H9 (cell line): ENCODE results near the gene KIAA1958. TPM values are rescaled to one million over a fixed set of nuclear protein-coding genes. Genes with fewer than 3 reads are reported as not detected.

Source experiments
- DNase-seq: peaks from one replicate; pipeline ENCODE4 v3.0.0-alpha.2; 2017
- H2AFZ ChIP-seq: one replicate; pipeline ENCODE4 v1.6.1; 2013; ENCODE audit warnings: mild to moderate bottlenecking, low read length, control low read depth, moderate library complexity
- H2AK5ac ChIP-seq: 2 replicates; pipeline ENCODE4 v1.6.1; 2013; ENCODE audit warnings: low read length, control low read depth, mixed read lengths; ENCODE audit not compliant: insufficient read length
- H2BK120ac ChIP-seq: one replicate; pipeline ENCODE4 v1.6.1; 2013; ENCODE audit warnings: low read depth, mild to moderate bottlenecking, low read length, control low read depth, inconsistent platforms; ENCODE audit not compliant: poor library complexity, severe bottlenecking
- H2BK12ac ChIP-seq: 2 replicates; pipeline ENCODE4 v1.6.1; 2013; ENCODE audit warnings: low read length, control low read depth, mixed read lengths, low read depth; ENCODE audit not compliant: insufficient read length
- H2BK15ac ChIP-seq: 2 replicates; pipeline ENCODE4 v1.6.1; 2013; ENCODE audit warnings: low read depth, low read length, control low read depth
- H2BK20ac ChIP-seq: one replicate; pipeline ENCODE4 v1.6.1; 2013; ENCODE audit warnings: low read depth, mild to moderate bottlenecking, low read length, control low read depth, inconsistent platforms; ENCODE audit not compliant: poor library complexity, severe bottlenecking
- H2BK5ac ChIP-seq: 2 replicates; pipeline ENCODE4 v1.6.1; 2013; ENCODE audit warnings: low read length, control low read depth, mixed read lengths; ENCODE audit not compliant: insufficient read length
- H3K14ac ChIP-seq: 2 replicates; pipeline ENCODE4 v1.6.1; 2013; ENCODE audit warnings: low read length, control low read depth; ENCODE audit not compliant: insufficient read depth
- H3K18ac ChIP-seq: 2 replicates; pipeline ENCODE4 v1.6.1; 2013; ENCODE audit warnings: low read depth, mild to moderate bottlenecking, mixed read lengths, low read length, control low read depth; ENCODE audit not compliant: insufficient read length
- H3K23ac ChIP-seq: 2 replicates; pipeline ENCODE4 v1.6.1; 2013; ENCODE audit warnings: low read length, control low read depth, mixed read lengths, low read depth; ENCODE audit not compliant: insufficient read length
- H3K23me2 ChIP-seq: 2 replicates; pipeline ENCODE4 v1.6.1; 2013; ENCODE audit warnings: low read depth, mild to moderate bottlenecking, mixed read lengths, low read length, control low read depth; ENCODE audit not compliant: insufficient read length, poor library complexity, severe bottlenecking
- H3K27ac ChIP-seq: 2 replicates; pipeline ENCODE4 v1.5.1; 2013; ENCODE audit warnings: low read length, control low read depth, mixed read lengths, low read depth; ENCODE audit not compliant: insufficient read length
- H3K27me3 ChIP-seq: 2 replicates; pipeline ENCODE4 v1.6.1; 2013; ENCODE audit warnings: low read length, control low read depth, inconsistent platforms; ENCODE audit not compliant: insufficient read depth
- H3K4ac ChIP-seq: 2 replicates; pipeline ENCODE4 v1.6.1; 2013; ENCODE audit warnings: low read depth, mild to moderate bottlenecking, control low read depth, inconsistent platforms, low read length, moderate library complexity
- H3K4me1 ChIP-seq: 2 replicates; pipeline ENCODE4 v1.6.1; 2013; ENCODE audit warnings: low read length, control low read depth, inconsistent platforms; ENCODE audit not compliant: insufficient read depth
- H3K4me2 ChIP-seq: 2 replicates; pipeline ENCODE4 v1.6.1; 2013; ENCODE audit warnings: low read length, control low read depth, mixed read lengths; ENCODE audit not compliant: insufficient read length, insufficient read depth
- H3K56ac ChIP-seq: 2 replicates; pipeline ENCODE4 v1.6.1; 2013; ENCODE audit warnings: low read depth, mild to moderate bottlenecking, mixed read lengths, low read length, control low read depth; ENCODE audit not compliant: insufficient read length
- H3K79me1 ChIP-seq: 2 replicates; pipeline ENCODE4 v1.6.1; 2013; ENCODE audit warnings: low read depth, mild to moderate bottlenecking, moderate library complexity, low read length, control low read depth, inconsistent platforms; ENCODE audit not compliant: insufficient read depth, poor library complexity, severe bottlenecking
- H3K79me2 ChIP-seq: 2 replicates; pipeline ENCODE4 v1.6.1; 2013; ENCODE audit warnings: low read length, control low read depth, inconsistent platforms; ENCODE audit not compliant: insufficient read depth
- H3K9ac ChIP-seq: 2 replicates; pipeline ENCODE4 v1.6.1; 2013; ENCODE audit warnings: low read length, control low read depth, mixed read lengths; ENCODE audit not compliant: insufficient read length; ENCODE audit errors: extremely low read depth
- H3K9me3 ChIP-seq: one replicate; pipeline ENCODE4 v1.6.1; 2013; ENCODE audit warnings: low read depth, low read length, inconsistent platforms; ENCODE audit not compliant: control insufficient read depth
- H3T11ph ChIP-seq: one replicate; pipeline ENCODE4 v1.6.1; 2013; ENCODE audit warnings: mild to moderate bottlenecking, low read length, control low read depth, inconsistent platforms
- H4K20me1 ChIP-seq: one replicate; pipeline ENCODE4 v1.6.1; 2013; ENCODE audit not compliant: control insufficient read depth, insufficient read length, insufficient read depth
- H4K5ac ChIP-seq: 2 replicates; pipeline ENCODE4 v1.6.1; 2013; ENCODE audit warnings: low read depth, mild to moderate bottlenecking, mixed read lengths, low read length, control low read depth; ENCODE audit not compliant: insufficient read length
- H4K8ac ChIP-seq: replicated peaks from 2 replicates; pipeline ENCODE4 v1.6.1; 2013; ENCODE audit warnings: low read length, control low read depth, mixed read lengths, low read depth; ENCODE audit not compliant: insufficient read length
- H4K91ac ChIP-seq: 2 replicates; pipeline ENCODE4 v1.6.1; 2013; ENCODE audit warnings: low read depth, mild to moderate bottlenecking, moderate library complexity, mixed read lengths, low read length, control low read depth; ENCODE audit not compliant: insufficient read length
- H3K27ac Mint-ChIP-seq, 3 experiments: 2 replicates in 2 of 3; 3 replicates in 1 of 3; pipeline ENCODE4 v1.8.0; 2020 to 2021; ENCODE audit warnings: mixed read lengths in 3 of 3, mild to moderate bottlenecking in 1 of 3, moderate library complexity in 1 of 3
- H3K27me3 Mint-ChIP-seq: 2 replicates; pipeline ENCODE4 v1.8.0; 2021; ENCODE audit warnings: low read depth, mild to moderate bottlenecking, moderate library complexity, mixed read lengths
- H3K36me3 Mint-ChIP-seq, 3 experiments: 2 replicates in 2 of 3; 3 replicates in 1 of 3; pipeline ENCODE4 v1.8.0; 2020 to 2021; ENCODE audit warnings: low read depth in 3 of 3, mixed read lengths in 3 of 3; ENCODE audit not compliant: insufficient read depth in 1 of 3
- H3K4me1 Mint-ChIP-seq, 2 experiments: 2 replicates each; pipeline ENCODE4 v1.8.0; 2020; ENCODE audit warnings: mixed read lengths in 2 of 2
- H3K4me3 Mint-ChIP-seq, 2 experiments: 2 replicates in 1 of 2; 3 replicates in 1 of 2; pipeline ENCODE4 v1.8.0; 2020 to 2021; ENCODE audit warnings: mild to moderate bottlenecking in 2 of 2, mixed read lengths in 2 of 2, moderate library complexity in 1 of 2
- H3K9me3 Mint-ChIP-seq, 2 experiments: 2 replicates in 1 of 2; 3 replicates in 1 of 2; pipeline ENCODE4 v1.8.0; 2020; ENCODE audit warnings: mild to moderate bottlenecking in 2 of 2, mixed read lengths in 2 of 2, moderate library complexity in 1 of 2
- CTCF ChIP-seq: fragments of 200-600 bp; sonication (generic); conservative IDR thresholded peaks from 3 replicates; pipeline ENCODE4 v1.8.0; 2021; ENCODE audit warnings: antibody characterized with exemption, mild to moderate bottlenecking
- WGBS: extraction: QIAGEN DNeasy Blood & Tissue Kit; methylation state at CpG from one replicate; pipeline ENCODE4 v1.1.7; 2013; ENCODE audit warnings: missing lambda C conversion rate, low lambda C conversion rate, mixed read lengths; ENCODE audit not compliant: insufficient read length; ENCODE audit errors: extremely low coverage; 5-methylcytosine and 5-hydroxymethylcytosine counted together
- total RNA-seq: library from RNA; stranded (reverse); gene quantifications from 2 replicates; pipeline ENCODE4 v1.2.1, GENCODE V29; 2021

Gene KIAA1958
- total RNA-seq, 1 experiment from 2014 or later = 34.0 TPM

- Histone ChIP-seq H3K79me2 (peaks cover 5% of the 10 kb centered on the region; the same call in 1 of the 2 replicates), H4K5ac (no peak overlapping the region), H3K56ac (no peak overlapping the region), H2BK20ac (no peak overlapping the region), H4K91ac (no peak overlapping the region), H3K4me2 (no peak overlapping the region), H4K20me1 (no peaks in the 10 kb centered on the region), H3K27me3 (no peaks in the 10 kb centered on the region), H2BK12ac (no peak overlapping the region), H3K18ac (no peak overlapping the region), H2BK15ac (no peak overlapping the region), H3K9me3 (no peaks in the 10 kb centered on the region), H3K23me2 (no peaks in the 10 kb centered on the region), H4K8ac (no peak overlapping the region), H3K27ac (no peak overlapping the region), H2BK120ac (no peak overlapping the region), H3K9ac (no peak overlapping the region), H2AFZ (no peak overlapping the region), H2AK5ac (no peak overlapping the region), H3K4ac (no peak overlapping the region), H3K23ac (no peak overlapping the region), H3K14ac (no peak overlapping the region), H3T11ph (no peak overlapping the region), H3K79me1 (peaks cover 4% of the 10 kb centered on the region), H3K4me1 (no peaks in the 10 kb centered on the region), H2BK5ac (no peak overlapping the region)
- Mint-ChIP-seq H3K4me3 (no peak overlapping the region), H3K27ac (peak overlapping the region in 1 of 3 experiments; percentile 15; a peak in 1 of 7 replicates), H3K4me1 (peaks cover 0 to 11% of the 10 kb centered on the region in 2 experiments; a peak in 2 of 4 replicates), H3K27me3 (no peaks in the 10 kb centered on the region), H3K9me3 (no peaks in the 10 kb centered on the region; a peak in 1 of 5 replicates), H3K36me3 (no peaks in the 10 kb centered on the region; a peak in 1 of 7 replicates)
- DNase-seq = no peak
- WGBS = no CpG with 5 or more reads among the region's 1 CpG
- no peak for TF ChIP-seq CTCF
These were observed 118.9 kb downstream of the KIAA1958 start for GRCh38 chr9:112605518-112605917.
